ENCODE data around the gene HES6.

HES6 gene

GRCh38 chr2:238230699-238231098 is 9.1 kb downstream of the HES6 start:
- POLR2A ChIA-PET: no interaction called here
- CTCF ChIA-PET: interaction anchor here (1.0 to 2.6 kb wide), 4 partner anchors 9 to 34 kb away, joined by 3 to 10 read pairs (median 3); no protein-coding TSS in a partner anchor

GRCh38 chr2:238228700-238229099 is 11.1 kb downstream of the HES6 start:
- TF ChIP-seq CTCF (IDR thresholded peaks at IDR 0.05; ENCODE audit: control extremely low read depth, extremely low read depth, low read depth, missing control alignments): no peak
- no peak for DNase-seq (ENCODE audit: extremely low spot score)
- POLR2A ChIA-PET: no interaction called here
- CTCF ChIA-PET: no interaction called here

More at GRCh38 chr2:238230699-238231098, 9.1 kb downstream of the HES6 start:
- no peak for TF ChIP-seq CTCF (IDR thresholded peaks at IDR 0.05; ENCODE audit: control extremely low read depth, extremely low read depth, low read depth, missing control alignments)
- DNase-seq (ENCODE audit: extremely low spot score): no peak

- no peak for DNase-seq (ENCODE audit: extremely low spot score)
- TF ChIP-seq CTCF (IDR thresholded peaks at IDR 0.05; ENCODE audit: control extremely low read depth, extremely low read depth, low read depth, missing control alignments): no peak
- ChIA-PET CTCF (no interaction called here), POLR2A (no interaction called here)
Observed at GRCh38 chr2:238227587-238228032, 12.2 kb downstream of the HES6 start.

GRCh38 chr2:238226698-238227586 is 12.9 kb downstream of the HES6 start:
- no peak for TF ChIP-seq CTCF (IDR thresholded peaks at IDR 0.05; ENCODE audit: control extremely low read depth, extremely low read depth, low read depth, missing control alignments)
- POLR2A ChIA-PET: no interaction called here
- no peak for DNase-seq (ENCODE audit: extremely low spot score)
- CTCF ChIA-PET: no interaction called here

GRCh38 chr2:238225911-238226697 is 13.7 kb downstream of the HES6 start:
- TF ChIP-seq CTCF (IDR thresholded peaks at IDR 0.05; ENCODE audit: control extremely low read depth, extremely low read depth, low read depth, missing control alignments): no peak
- ChIA-PET CTCF (interaction anchor here (1.1 kb wide), 2 partner anchors 11 to 654 kb away, joined by 3 to 4 read pairs; no protein-coding TSS in a partner anchor), POLR2A (no interaction called here)
- no peak for DNase-seq (ENCODE audit: extremely low spot score)

GRCh38 chr2:238225121-238225520 is 14.7 kb downstream of the HES6 start:
- ChIA-PET CTCF (interaction anchor here (1.1 kb wide), 2 partner anchors 12 to 653 kb away, joined by 3 to 4 read pairs; no protein-coding TSS in a partner anchor), POLR2A (no interaction called here)

More at GRCh38 chr2:238225121-238225520, 14.7 kb downstream of the HES6 start:
- TF ChIP-seq CTCF (IDR thresholded peaks at IDR 0.05; ENCODE audit: control extremely low read depth, extremely low read depth, low read depth, missing control alignments): no peak
- DNase-seq (ENCODE audit: extremely low spot score): no peak

Measured in GM10248 (cell line).